Heart left ventricle (tissue), 16 donors: Measurements from ENCODE around the gene HOGA1. TPM values are rescaled to one million over a fixed set of nuclear protein-coding genes. Genes with fewer than 3 reads are reported as not detected.

Experiments used
- ATAC-seq, 4 donors: fragments of 200-7000 bp; cut with Tn5 transposase; one replicate each; pipeline ENCODE4 v1.9.1; 2020 to 2022; ENCODE audit warnings: moderate library complexity in 4 of 4, mild to moderate bottlenecking in 3 of 4, moderate number of reproducible peaks in 1 of 4
- DNase-seq, 5 donors: peaks; one replicate each; pipeline ENCODE4 v3.0.0-alpha.2; 2020
- H3K27ac ChIP-seq, 12 donors: fragments of 200-600 bp; sonication (generic) in 4 of 12; one replicate each; pipeline versions ENCODE4 v1.5.0 to v1.8.0; 2016 to 2022; ENCODE audit warnings: mild to moderate bottlenecking in 2 of 12
- H3K27me3 ChIP-seq, 9 donors: fragments of 200-600 bp; sonication (generic) in 2 of 9; one replicate each; pipeline versions ENCODE4 v1.5.1 to v1.8.0; 2016 to 2022; ENCODE audit warnings: mild to moderate bottlenecking in 3 of 9
- H3K36me3 ChIP-seq, 9 donors: fragments of 200-600 bp; sonication (generic) in 2 of 9; one replicate each; pipeline versions ENCODE4 v1.5.0 to v1.8.0; 2018 to 2022; ENCODE audit warnings: mild to moderate bottlenecking in 2 of 9
- H3K4me1 ChIP-seq, 12 donors: fragments of 200-600 bp; sonication (generic) in 4 of 12; one replicate each; pipeline versions ENCODE4 v1.5.0 to v1.8.0; 2016 to 2022; ENCODE audit warnings: mild to moderate bottlenecking in 3 of 12
- H3K4me3 ChIP-seq, 12 donors: fragments of 200-600 bp; sonication (generic) in 4 of 12; one replicate each; pipeline versions ENCODE4 v1.5.0 to v1.8.0; 2017 to 2022; ENCODE audit warnings: mild to moderate bottlenecking in 9 of 12, moderate library complexity in 4 of 12
- H3K9me3 ChIP-seq, 12 donors: fragments of 200-600 bp; sonication (generic) in 4 of 12; one replicate each; pipeline versions ENCODE4 v1.5.0 to v1.8.0; 2016 to 2022; ENCODE audit warnings: mild to moderate bottlenecking in 1 of 12
- CTCF ChIP-seq, 12 donors: fragments of 200-600 bp; sonication (generic) in 4 of 12; IDR thresholded peaks; one replicate each; pipeline versions ENCODE4 v1.5.0 to v1.8.0; 2018 to 2022; ENCODE audit warnings: antibody characterized with exemption in 12 of 12, mild to moderate bottlenecking in 5 of 12
- POLR2A ChIP-seq, 2 donors: fragments of 450-650 bp; IDR thresholded peaks; one replicate each; pipeline ENCODE4 v1.6.1; 2017; ENCODE audit warnings: antibody characterized with exemption in 2 of 2, mild to moderate bottlenecking in 2 of 2, moderate library complexity in 2 of 2
- WGBS, 4 donors: extraction: QIAGEN DNeasy Blood & Tissue Kit in 2 of 4; methylation state at CpG; one replicate each; pipeline versions ENCODE4 v1.1.5 to v1.1.7; 2013 to 2018; 5-methylcytosine and 5-hydroxymethylcytosine counted together
- intact Hi-C, 10 donors: fragments of 100-400 bp; cut with DNase I; formaldehyde crosslinking; loops; one replicate each; pipeline versions ENCODE4 v1.11.1 to v1.14.2; 2022
- polyA plus RNA-seq, 2 donors: library from polyadenylated mRNA; stranded (reverse); fragments of 200-250 nt; gene quantifications; one replicate each; pipeline ENCODE4 v1.2.3, GENCODE V29; 2013
- total RNA-seq, 9 donors: library from RNA; depleted of rRNA in 2 of 9; stranded (reverse); fragments of >200 nt in 2 of 9; fragmentation: NEBNext Ultra II Directional in 3 of 9; extraction: Animal tissue kit (Norgen Biotek cat#: 25700) in 3 of 9; gene quantifications; one replicate each; pipeline versions ENCODE4 v1.1.0 to v1.2.4, GENCODE V29; 2016 to 2023
- donor health status: ischemic (EF 13 %, LVEDD 7.1; RV severe dilation, severe dysfunction).
- donor health status: healthy with polysubstance abuse.
- donor health status: DM: no; HTN: yes; CAD: no.
- donor health status: DM: no; HTN: no; CAD: no.
- donor health status: ischemic (EF 25% LVEDD 6.9; RV normal size, moderate dysfunction).
- donor health status: ischemic (EF 25% LVEDD 5.7; RV mildly dilated, moderate dysfunction).
- donor health status: healthy.
- donor health status: DM: yes; HTN: yes; CAD: no.
- donor health status: ischemic (EF 35%, LVEDD 5.7; RV mildly dilated, moderate dysfunction).
- donor health status: nonischemic (EF 11% LVEDD 7.7; RV severe dilation, severe dysfunction).
- donor health status: DM: yes; HTN: yes; CAD: no.
- donor health status: PGD.
- donor health status: ischemic (EF 29% LVEDD 5.4; RV normal size, mild dysfunction).
- donor health status: nonischemic (EF 23%, LVEDD 6.1; RV moderate dilation, normal function).

Gene HOGA1
- total and polyA plus RNA-seq, 11 donors = 7.5 to 82.6 (median 20.4) TPM

GRCh38 chr10:97629289-97629688 is 45.1 kb downstream of the HOGA1 start:
- no peak overlapping the region for H3K4me3 ChIP-seq
- WGBS, 4 donors = 96 to 97% (median 96%) methylated on average over 5 of the region's 5 CpGs
- H3K4me1 ChIP-seq = peaks cover 0 to 16% (median 5%) of the 10 kb centered on the region in 12 donors
- no peaks in the 10 kb centered on the region for H3K36me3 ChIP-seq
- no peak for ATAC-seq
- no peaks in the 10 kb centered on the region for H3K9me3 ChIP-seq
- DNase-seq = no peak
- H3K27me3 ChIP-seq = no peaks in the 10 kb centered on the region
- no peak for TF ChIP-seq POLR2A (IDR thresholded peaks at IDR 0.05)
- no peak overlapping the region for H3K27ac ChIP-seq
- intact Hi-C loops = loop anchor here in 1 of 10 donors (10.0 kb wide), 1 partner anchor 224 kb away; the partner anchor contains the start of gene RRP12

GRCh38 chr10:97631098-97631497 is 46.9 kb downstream of the HOGA1 start:
- Histone ChIP-seq H3K36me3 (no peaks in the 10 kb centered on the region), H3K27ac (no peak overlapping the region), H3K4me1 (peaks cover 0 to 16% (median 5%) of the 10 kb centered on the region in 12 donors), H3K27me3 (no peaks in the 10 kb centered on the region), H3K4me3 (no peak overlapping the region), H3K9me3 (no peaks in the 10 kb centered on the region)
- DNase-seq (no peak), ATAC-seq (no peak)
- intact Hi-C loops = no loop called here
- TF ChIP-seq POLR2A (IDR thresholded peaks at IDR 0.05) = no peak
- no peak for TF ChIP-seq CTCF (IDR thresholded peaks at IDR 0.05)

- DNase-seq (peak; percentile 94 to 96 (median 95)), ATAC-seq (peak; percentile 99)
- TF ChIP-seq POLR2A (IDR thresholded peaks at IDR 0.05) = no peak
- no peak for TF ChIP-seq CTCF (IDR thresholded peaks at IDR 0.05)
- H3K4me3 ChIP-seq = peak within 1 kb of the TSS; percentile 49 to 80 (median 74)
- H3K27me3 ChIP-seq = no peaks in the 10 kb centered on the region
- no peaks in the 10 kb centered on the region for H3K36me3 ChIP-seq
- peaks cover 0 to 12% (median 5%) of the 10 kb centered on the region in 12 donors for H3K4me1 ChIP-seq
- intact Hi-C loops = no loop called here
- WGBS, 4 donors = 3 to 6% (median 4%) methylated on average over 47 to 62 of the region's 62 CpGs
- peak within 1 kb of the TSS in 10 of 12 donors; percentile 35 to 76 (median 60) for H3K27ac ChIP-seq
- no peaks in the 10 kb centered on the region for H3K9me3 ChIP-seq
These were observed 49.0 kb downstream of the HOGA1 start, which contains the start of gene MORN4 for GRCh38 chr10:97632949-97633884. Gene MORN4 (minus strand): TSS chr10:97633500. CDS start chr10:97619653, 13,847 bp downstream.

GRCh38 chr10:97633921-97634320 is 49.7 kb downstream of the HOGA1 start:
- Histone ChIP-seq H3K27ac (peak overlapping the region in 9 of 12 donors; percentile 19 to 76 (median 68)), H3K9me3 (no peaks in the 10 kb centered on the region), H3K27me3 (no peaks in the 10 kb centered on the region), H3K4me3 (peak overlapping the region in 11 of 12 donors; percentile 56 to 80 (median 75)), H3K4me1 (peaks cover 0 to 12% (median 5%) of the 10 kb centered on the region in 12 donors), H3K36me3 (no peaks in the 10 kb centered on the region)
- DNase-seq = no peak
- peak in 1 of 4 donors; percentile 17 for ATAC-seq
- TF ChIP-seq POLR2A (IDR thresholded peaks at IDR 0.05) (no peak), CTCF (IDR thresholded peaks at IDR 0.05) (peak in 4 of 12 donors; percentile 8 to 22 (median 14))
- intact Hi-C loops = no loop called here
- WGBS, 4 donors = 84 to 93% (median 90%) methylated on average over 8 of the region's 8 CpGs
